Activated T-helper 9 cell treated with anti-CD3 and anti-CD28 coated beads, Interleukin-2, amount 50 U/mL, for 16 hours (primary cell): ENCODE measurements around the gene MAST4.

Source experiments
- DNase-seq: peaks from one replicate; pipeline ENCODE4 v3.0.0-alpha.2; 2020; ENCODE audit warnings: low read depth

MAST4 gene

DNA sequence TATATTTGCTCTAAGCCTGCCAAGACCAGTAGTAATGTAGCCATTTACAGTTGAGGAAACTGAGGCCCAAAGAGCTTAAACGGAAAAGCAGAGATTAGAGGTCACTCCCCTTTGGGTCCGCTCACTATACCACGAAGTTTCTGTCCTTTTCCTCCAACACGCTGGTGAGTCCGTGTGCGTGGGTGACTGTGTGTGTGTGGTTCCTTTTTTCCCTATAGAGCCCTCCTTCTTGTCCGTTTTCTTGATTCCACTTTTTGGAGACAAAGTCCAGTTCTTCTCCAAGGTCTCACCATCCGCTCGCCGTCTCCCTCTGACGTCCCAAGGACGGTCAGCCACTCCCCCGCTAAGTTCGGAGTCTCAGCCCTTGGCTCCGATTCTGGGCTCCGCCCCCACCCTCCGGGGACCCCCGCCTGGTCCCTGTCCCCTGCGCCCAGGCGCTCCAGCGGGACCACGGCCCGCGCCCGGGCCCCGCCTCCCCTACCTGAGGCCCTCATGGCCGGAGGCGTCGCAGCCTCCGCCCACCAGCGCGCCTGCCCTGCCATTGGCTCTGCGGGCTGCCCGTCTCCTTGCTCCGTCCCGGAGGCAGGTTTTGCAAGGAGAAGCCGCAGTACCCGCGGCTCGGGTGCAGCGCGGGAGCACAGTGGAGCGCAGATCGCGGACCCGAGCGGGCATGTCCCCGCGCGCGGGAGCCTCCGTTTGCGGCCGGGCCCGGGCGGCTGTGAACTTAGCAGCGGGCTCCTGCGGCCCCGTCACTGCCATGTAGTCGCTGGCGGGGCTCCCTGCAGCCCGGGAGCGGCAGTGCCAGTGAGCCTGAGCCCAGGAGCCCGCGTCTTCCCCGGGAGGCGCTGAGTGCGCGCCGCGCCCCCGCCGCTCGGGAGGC lies at the start of gene MAST4:
MAST4 (plus strand) TSS at position 638 of the 880 bp plus-strand sequence. CDS start 263 bp downstream, outside the sequence.
- DNase-seq: no peak

DNA sequence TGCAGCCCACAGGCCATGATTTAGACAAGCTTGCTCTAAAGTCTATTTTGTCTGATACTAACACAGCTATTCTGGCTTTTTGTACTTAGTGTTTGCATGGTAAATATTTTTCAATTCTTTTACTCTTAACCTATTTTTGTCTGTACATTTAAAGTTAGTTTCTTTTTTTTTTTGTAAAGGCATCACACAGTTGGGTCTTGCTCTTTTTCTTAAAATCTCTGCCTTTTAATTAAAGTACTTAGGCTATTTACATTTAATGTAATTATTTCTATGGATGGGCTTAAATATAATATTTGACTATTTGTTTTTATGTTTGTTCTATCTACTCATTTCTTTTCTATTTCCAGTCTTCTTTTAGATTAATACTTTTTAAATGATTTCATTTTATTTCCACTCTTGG lies 49.7 kb upstream of the MAST4 start:
- no peak for DNase-seq

- no peak for DNase-seq
These were observed 44.9 kb upstream of the MAST4 start for GRCh38 chr5:66551338-66551737.

- no peak for DNase-seq
These were observed 44.2 kb upstream of the MAST4 start for GRCh38 chr5:66551945-66552344.

- no peak for DNase-seq
These were observed 42.8 kb upstream of the MAST4 start for GRCh38 chr5:66553368-66553912.

- no peak for DNase-seq
These were observed 42.1 kb upstream of the MAST4 start for GRCh38 chr5:66553916-66554575.

- no peak for DNase-seq
These were observed 41.3 kb upstream of the MAST4 start for GRCh38 chr5:66554884-66555283.

GRCh38 chr5:66558560-66558959 lies 37.6 kb upstream of the MAST4 start:
- no peak for DNase-seq

DNA sequence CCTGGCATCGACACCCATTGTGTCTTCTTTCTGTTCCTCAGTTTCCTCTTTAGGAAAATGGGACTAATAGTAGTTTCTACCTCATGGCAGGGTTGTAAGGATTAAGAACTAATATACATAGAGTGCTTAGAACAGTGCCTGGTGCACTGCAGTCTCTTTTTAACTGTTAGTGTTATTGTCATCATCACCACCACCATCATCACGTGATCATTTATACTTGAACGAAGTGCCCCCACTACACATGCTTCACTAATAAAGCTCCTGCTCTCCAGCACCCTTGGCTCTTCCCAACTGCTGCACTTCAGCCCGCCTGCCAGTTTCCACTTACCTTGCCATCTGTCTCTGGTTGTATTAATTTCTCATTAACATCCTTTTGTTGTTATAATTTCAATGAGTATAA lies 35.8 kb upstream of the MAST4 start:
- DNase-seq: no peak

- no peak for DNase-seq
These were observed 34.8 kb upstream of the MAST4 start for GRCh38 chr5:66561256-66561990.

DNA sequence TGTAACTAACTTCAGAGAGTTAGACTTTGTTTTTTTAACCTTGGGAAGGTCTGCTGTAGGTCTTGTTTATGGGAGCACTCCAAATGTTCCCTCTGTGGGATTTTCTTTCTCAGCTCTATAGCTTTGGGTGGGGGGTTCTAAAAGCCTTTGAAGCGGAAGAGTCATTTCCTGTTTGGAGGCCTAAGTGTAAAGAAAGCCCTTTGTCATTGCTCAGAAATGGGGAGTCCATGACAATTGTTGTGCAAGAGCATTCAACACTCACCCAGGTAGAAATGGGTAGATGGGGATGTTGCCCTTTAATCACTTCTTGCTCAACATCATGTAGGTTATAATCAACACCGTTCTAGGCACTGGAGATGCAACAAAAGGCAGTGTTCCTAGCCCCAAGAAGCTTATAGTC lies 30.3 kb upstream of the MAST4 start:
- DNase-seq: no peak

DNA sequence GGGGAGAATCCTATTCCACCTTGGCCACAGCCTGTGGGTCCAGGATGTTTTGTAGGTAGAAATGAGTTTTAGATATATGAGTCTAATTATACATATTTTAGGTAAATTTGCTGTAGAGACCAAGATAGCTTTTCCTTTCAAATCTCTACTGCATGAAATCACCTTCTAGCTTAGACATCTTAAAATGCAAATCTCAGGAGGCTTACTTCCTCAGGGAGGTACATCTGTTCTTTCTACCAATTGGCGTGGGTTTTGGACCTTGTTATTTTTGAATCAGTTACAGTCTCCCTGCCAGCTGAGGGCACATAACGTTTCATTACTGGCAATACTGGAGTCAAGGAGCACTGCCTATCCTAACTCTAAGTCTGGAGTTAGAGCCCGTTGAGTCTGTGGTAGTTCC lies 28.7 kb upstream of the MAST4 start:
- no peak for DNase-seq

- no peak for DNase-seq
These were observed 26.0 kb upstream of the MAST4 start for GRCh38 chr5:66570201-66570600.

DNA sequence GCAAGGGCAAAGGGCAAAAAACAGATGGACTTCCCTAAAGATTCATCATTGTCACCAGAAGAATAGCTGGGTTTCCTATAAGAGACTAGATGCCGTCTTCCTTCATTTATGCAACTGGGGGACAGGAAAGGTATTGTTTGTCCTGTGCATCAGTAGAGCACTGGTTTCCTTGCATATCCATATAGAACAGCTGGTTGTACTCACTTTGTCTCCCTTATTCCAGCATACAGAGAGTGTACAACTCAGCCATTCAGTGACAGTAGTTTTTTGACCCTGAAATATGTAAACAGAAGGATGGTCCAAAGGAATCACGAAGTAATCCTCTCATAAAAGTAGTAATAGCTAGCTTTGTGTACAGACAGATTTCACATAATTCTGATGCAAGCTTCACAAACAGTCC lies 22.5 kb upstream of the MAST4 start:
- no peak for DNase-seq

DNA sequence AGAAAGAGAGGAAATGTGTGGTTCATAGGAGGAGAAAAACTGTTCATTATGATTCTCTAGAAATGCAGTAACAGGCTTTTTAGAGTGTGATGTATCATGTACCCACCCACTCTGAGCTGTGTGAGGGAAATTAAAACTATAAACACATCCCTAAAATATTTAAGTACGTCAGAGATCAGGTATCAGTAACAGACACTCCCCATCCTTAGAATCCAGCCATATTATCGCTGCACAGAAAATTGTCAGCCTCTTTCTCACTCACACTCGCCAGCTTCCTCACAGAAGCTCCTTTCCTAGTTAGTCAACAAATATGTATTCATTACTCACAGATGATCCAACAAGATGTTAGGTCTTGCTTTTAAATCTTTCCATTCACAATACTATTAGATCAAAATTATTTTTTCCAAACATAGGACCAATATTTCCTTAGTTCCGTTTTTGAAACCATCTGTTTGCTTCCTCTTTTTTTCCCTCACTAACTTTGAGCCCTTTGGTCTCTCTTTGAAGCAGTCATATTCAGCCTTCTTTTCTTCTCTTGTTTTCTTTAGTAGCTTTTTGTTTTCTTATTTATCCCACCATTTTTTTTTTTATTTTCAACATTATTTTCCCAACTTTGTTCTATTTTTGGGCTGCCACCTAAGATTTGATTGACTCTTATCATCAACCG lies 13.6 kb upstream of the MAST4 start:
- no peak for DNase-seq

- no peak for DNase-seq
These were observed 10.9 kb upstream of the MAST4 start for GRCh38 chr5:66585291-66585690.

DNA sequence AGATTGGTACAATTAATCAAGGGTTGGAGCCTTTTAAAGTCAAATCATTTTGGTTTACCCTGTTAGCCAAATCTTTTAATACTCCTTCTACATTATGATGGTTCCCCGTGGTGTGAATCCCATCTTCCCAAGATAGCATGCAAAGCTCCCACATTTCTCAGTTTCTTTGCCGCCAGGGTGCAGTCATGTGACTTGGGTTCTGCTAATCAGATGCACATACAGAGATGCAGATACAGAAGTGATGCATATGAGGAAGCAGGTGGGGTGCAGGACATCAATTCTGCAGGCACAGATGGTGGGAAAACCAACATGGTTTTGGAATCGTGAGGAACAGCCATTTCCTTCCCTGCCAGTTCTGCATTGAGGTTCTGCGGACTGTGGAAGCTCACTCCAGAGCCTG lies 8.4 kb upstream of the MAST4 start:
- DNase-seq: no peak

DNA sequence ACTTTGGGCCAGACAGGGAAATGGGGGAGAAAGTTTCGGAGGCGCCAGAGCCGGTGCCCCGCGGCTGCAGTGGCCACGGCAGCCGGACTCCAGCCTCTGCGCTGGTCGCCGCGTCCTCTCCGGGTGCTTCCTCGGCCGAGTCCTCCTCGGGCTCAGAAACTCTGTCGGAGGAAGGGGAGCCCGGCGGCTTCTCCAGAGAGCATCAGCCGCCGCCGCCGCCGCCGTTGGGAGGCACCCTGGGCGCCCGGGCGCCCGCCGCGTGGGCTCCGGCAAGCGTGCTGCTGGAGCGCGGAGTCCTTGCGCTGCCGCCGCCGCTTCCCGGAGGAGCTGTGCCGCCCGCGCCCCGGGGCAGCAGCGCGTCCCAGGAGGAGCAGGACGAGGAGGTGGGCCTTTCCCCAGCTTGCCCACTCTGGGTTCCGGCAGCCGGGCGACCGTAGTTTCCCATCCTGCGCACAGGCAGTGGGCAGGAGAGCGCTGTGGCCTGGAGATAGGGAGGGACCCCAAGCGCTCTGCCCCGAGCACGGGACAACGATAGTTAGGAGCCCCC lies 516 bp downstream of the MAST4 start:
- DNase-seq: no peak

DNA sequence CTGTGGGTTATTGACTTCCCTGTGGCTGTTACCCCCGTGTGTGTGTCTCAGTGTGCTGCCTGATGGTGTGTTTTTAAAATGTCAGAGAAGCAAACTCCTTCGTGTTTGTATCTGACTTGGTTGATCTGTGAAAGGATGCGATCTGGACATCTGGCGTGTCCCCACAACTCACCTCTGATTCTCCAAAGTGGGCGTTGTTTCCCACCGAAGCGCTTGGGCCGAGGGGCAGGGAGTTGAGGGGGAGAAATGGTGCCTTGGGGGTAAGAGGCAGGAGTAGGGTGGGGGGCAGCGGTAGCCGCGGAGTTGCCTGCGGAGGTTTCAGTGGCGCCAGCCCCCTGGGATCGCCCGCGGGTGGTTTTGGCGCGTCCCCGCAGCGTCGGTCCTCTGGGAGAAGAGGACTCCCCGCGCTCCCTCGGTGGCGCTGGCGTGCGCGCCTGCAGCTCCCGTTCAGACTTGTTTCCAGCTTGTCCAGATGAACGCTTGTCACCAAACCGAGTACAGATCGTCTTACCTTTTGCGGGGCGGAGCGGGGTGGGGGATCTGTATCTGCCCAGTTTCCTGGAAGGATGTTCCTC lies 1.1 kb downstream of the MAST4 start:
- DNase-seq: no peak

DNA sequence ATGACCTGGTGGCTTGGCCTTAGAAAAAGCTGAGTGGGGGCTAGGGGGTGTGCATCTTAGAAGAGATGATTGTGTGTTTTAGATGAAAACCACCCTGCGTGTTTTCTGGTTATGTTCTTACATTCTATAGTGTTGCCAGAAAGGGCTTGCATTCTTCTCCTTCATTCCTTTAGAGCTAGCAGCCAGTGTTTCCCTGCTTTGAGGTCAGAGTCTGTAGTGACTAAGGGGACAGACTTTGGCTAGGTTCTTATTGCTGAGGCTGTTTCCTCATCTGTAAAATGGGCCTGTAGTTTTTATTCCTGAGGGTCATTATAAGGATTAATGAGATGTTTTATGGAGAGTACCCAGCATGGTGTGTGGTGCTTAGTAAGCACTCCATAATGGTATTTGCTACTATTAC lies 6.4 kb downstream of the MAST4 start:
- DNase-seq: no peak

DNA sequence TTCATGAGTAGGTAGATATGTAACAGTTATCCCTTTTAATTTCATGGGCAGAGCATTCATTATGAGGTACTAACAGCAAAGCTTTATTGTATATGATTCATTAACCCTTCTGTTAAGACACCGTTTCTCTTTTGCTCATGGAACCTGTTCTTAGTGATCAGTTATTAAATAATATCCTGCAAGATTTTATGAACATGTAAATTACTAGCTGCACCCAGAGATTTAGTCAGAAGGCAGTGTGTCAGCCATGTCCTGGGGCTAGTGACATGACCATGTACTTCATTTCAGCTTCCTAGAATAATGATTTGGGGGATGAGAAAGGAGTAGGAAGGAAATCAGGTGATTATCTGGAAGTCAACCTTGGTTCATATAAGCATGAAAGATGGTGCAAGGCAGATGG lies 7.0 kb downstream of the MAST4 start:
- no peak for DNase-seq
